Neuronal stem cell (in vitro differentiated cells): ENCODE results near the gene H2BK1.

Experiments
- DNase-seq: peaks from one replicate; pipeline ENCODE4 v3.0.0-alpha.2; 2013; ENCODE audit warnings: low spot score
- H2AFZ ChIP-seq: one replicate; pipeline ENCODE4 v1.6.1; 2013; ENCODE audit warnings: mild to moderate bottlenecking, low read length, inconsistent platforms
- H2AK5ac ChIP-seq: 2 replicates; pipeline ENCODE4 v1.6.1; 2013; ENCODE audit warnings: low read depth, mild to moderate bottlenecking, inconsistent platforms, low read length, moderate library complexity, mixed read lengths
- H2BK120ac ChIP-seq: 2 replicates; pipeline ENCODE4 v1.6.1; 2013; ENCODE audit warnings: low read depth, mild to moderate bottlenecking, inconsistent platforms, low read length, moderate library complexity, mixed read lengths
- H2BK12ac ChIP-seq: one replicate; pipeline ENCODE4 v1.6.1; 2013; ENCODE audit warnings: low read length, inconsistent platforms
- H2BK15ac ChIP-seq: 2 replicates; pipeline ENCODE4 v1.6.1; 2013; ENCODE audit warnings: mild to moderate bottlenecking, low read length, inconsistent platforms, mixed read lengths
- H2BK5ac ChIP-seq: one replicate; pipeline ENCODE4 v1.6.1; 2013; ENCODE audit warnings: inconsistent platforms, mild to moderate bottlenecking, low read length, moderate library complexity
- H3K14ac ChIP-seq: one replicate; pipeline ENCODE4 v1.6.1; 2013; ENCODE audit warnings: low read length, inconsistent platforms
- H3K18ac ChIP-seq: 2 replicates; pipeline ENCODE4 v1.6.1; 2013; ENCODE audit warnings: low read length, inconsistent platforms
- H3K23ac ChIP-seq: 2 replicates; pipeline ENCODE4 v1.6.1; 2013; ENCODE audit warnings: low read depth, mild to moderate bottlenecking, mixed read lengths, low read length, inconsistent platforms; ENCODE audit not compliant: poor library complexity
- H3K27ac ChIP-seq: replicated peaks from 3 replicates; pipeline ENCODE4 v1.5.1; 2013; ENCODE audit warnings: low read length, inconsistent platforms
- H3K27me3 ChIP-seq, 3 experiments: 2 replicates each; pipeline ENCODE4 v1.6.1; 2013; ENCODE audit warnings: low read length in 3 of 3, mild to moderate bottlenecking in 2 of 3, inconsistent platforms in 1 of 3, low read depth in 1 of 3, mixed read lengths in 1 of 3, moderate library complexity in 1 of 3; ENCODE audit not compliant: control insufficient read depth in 3 of 3, insufficient read depth in 3 of 3
- H3K36me3 ChIP-seq, 2 donors: replicated peaks in 1 of 2; 2 replicates each; pipeline ENCODE4 v1.6.1; 2013; ENCODE audit warnings: low read length in 2 of 2; ENCODE audit not compliant: control insufficient read depth in 2 of 2, insufficient read depth in 2 of 2
- H3K4ac ChIP-seq: 2 replicates; pipeline ENCODE4 v1.6.1; 2013; ENCODE audit warnings: inconsistent platforms, mild to moderate bottlenecking, low read length, moderate library complexity
- H3K4me1 ChIP-seq, 2 donors: 1 replicate in 1 of 2; 2 replicates in 1 of 2; pipeline ENCODE4 v1.6.1; 2013; ENCODE audit warnings: low read length in 2 of 2, low read depth in 1 of 2; ENCODE audit not compliant: control insufficient read depth in 2 of 2, insufficient read depth in 1 of 2
- H3K4me2 ChIP-seq: one replicate; pipeline ENCODE4 v1.6.1; 2013; ENCODE audit warnings: mild to moderate bottlenecking, low read length, inconsistent platforms; ENCODE audit not compliant: insufficient read depth, poor library complexity, severe bottlenecking
- H3K4me3 ChIP-seq, 2 donors: 2 replicates each; pipeline ENCODE4 v1.5.1; 2013; ENCODE audit warnings: low read length in 2 of 2, mild to moderate bottlenecking in 2 of 2, inconsistent platforms in 1 of 2, moderate library complexity in 1 of 2
- H3K79me1 ChIP-seq: one replicate; pipeline ENCODE4 v1.6.1; 2013; ENCODE audit warnings: low read depth, mild to moderate bottlenecking, inconsistent platforms, low read length, moderate library complexity
- H3K9ac ChIP-seq: one replicate; pipeline ENCODE4 v1.6.1; 2013; ENCODE audit warnings: mild to moderate bottlenecking, low read depth, low read length, inconsistent platforms; ENCODE audit not compliant: poor library complexity
- H3K9me3 ChIP-seq, 2 donors: replicated peaks in 1 of 2; 2 replicates each; pipeline versions ENCODE3 to v1.6.1; 2013; ENCODE audit warnings: low read length in 2 of 2, mild to moderate bottlenecking in 2 of 2, inconsistent platforms in 1 of 2, low read depth in 1 of 2, mixed read lengths in 1 of 2, moderate library complexity in 1 of 2; ENCODE audit not compliant: control insufficient read depth in 2 of 2, insufficient read depth in 1 of 2
- H4K8ac ChIP-seq: one replicate; pipeline ENCODE4 v1.6.1; 2013; ENCODE audit warnings: low read depth, mild to moderate bottlenecking, inconsistent platforms, low read length, moderate library complexity
- H4K91ac ChIP-seq: one replicate; pipeline ENCODE4 v1.6.1; 2013; ENCODE audit warnings: low read length, low read depth, mild to moderate bottlenecking, inconsistent platforms; ENCODE audit not compliant: poor library complexity
- WGBS, 2 donors: extraction: QIAGEN DNeasy Blood & Tissue Kit; methylation state at CpG; one replicate each; pipeline ENCODE4 v1.1.7; 2013; ENCODE audit warnings: missing lambda C conversion rate in 2 of 2, mixed read lengths in 1 of 2; ENCODE audit not compliant: insufficient read length in 2 of 2, insufficient replicate concordance in 1 of 2; ENCODE audit errors: extremely low coverage in 2 of 2; 5-methylcytosine and 5-hydroxymethylcytosine counted together

Gene H2BK1

GRCh38 chr7:151243408-151244195 lies 33.3 kb upstream of the H2BK1 start:
- Histone ChIP-seq H2AK5ac (peak overlapping the region; percentile 93), H3K27me3 (peaks cover 0 to 22% (median 0%) of the 10 kb centered on the region in 3 experiments), H3K36me3 (peaks cover 10 to 44% of the 10 kb centered on the region in 2 donors), H2BK5ac (peak overlapping the region; percentile 45), H3K79me1 (peaks cover 3% of the 10 kb centered on the region), H3K4me2 (peak overlapping the region; percentile 46), H3K14ac (peak overlapping the region; percentile 86), H3K4me1 (peaks cover 35 to 39% of the 10 kb centered on the region in 2 donors), H3K4me3 (no peak overlapping the region), H3K9ac (peak overlapping the region; percentile 80), H3K27ac (peak overlapping the region; percentile 5), H3K9me3 (no peaks in the 10 kb centered on the region), H2AFZ (peak overlapping the region; percentile 18), H4K8ac (no peak overlapping the region), H4K91ac (no peak overlapping the region), H2BK15ac (peak overlapping the region; percentile 80), H2BK120ac (peak overlapping the region; percentile 23), H2BK12ac (peak overlapping the region; percentile 99), H3K4ac (peak overlapping the region; percentile 70), H3K23ac (peak overlapping the region; percentile 61), H3K18ac (peak overlapping the region; percentile 93)
- DNase-seq, result peak; percentile 18
- no CpG with 5 or more reads among the region's 17 CpGs for WGBS, 2 donors

- no peak overlapping the region for H3K4ac ChIP-seq
- no peaks in the 10 kb centered on the region for H3K9me3 ChIP-seq
- H3K14ac ChIP-seq, result no peak overlapping the region
- no CpG with 5 or more reads among the region's 2 CpGs for WGBS, 2 donors
- no peak overlapping the region for H3K23ac ChIP-seq
- no peak overlapping the region for H2AK5ac ChIP-seq
- no peak overlapping the region for H3K9ac ChIP-seq
- no peak overlapping the region for H2BK5ac ChIP-seq
- DNase-seq, result no peak
- H2BK12ac ChIP-seq, result no peak overlapping the region
- H4K91ac ChIP-seq, result no peak overlapping the region
- peaks cover 13 to 50% of the 10 kb centered on the region in 2 donors for H3K36me3 ChIP-seq
- peaks cover 0 to 22% (median 0%) of the 10 kb centered on the region in 3 experiments for H3K27me3 ChIP-seq
- H2BK120ac ChIP-seq, result no peak overlapping the region
- no peak overlapping the region for H2BK15ac ChIP-seq
- H4K8ac ChIP-seq, result no peak overlapping the region
- no peak overlapping the region for H3K27ac ChIP-seq
- H3K18ac ChIP-seq, result no peak overlapping the region
- H3K4me2 ChIP-seq, result no peak overlapping the region
- no peak overlapping the region for H3K4me3 ChIP-seq
- peaks cover 35 to 39% of the 10 kb centered on the region in 2 donors for H3K4me1 ChIP-seq
- H2AFZ ChIP-seq, result no peak overlapping the region
- peaks cover 3% of the 10 kb centered on the region for H3K79me1 ChIP-seq
These were observed 32.7 kb upstream of the H2BK1 start for GRCh38 chr7:151243045-151243349.

GRCh38 chr7:151242159-151243044 lies 32.1 kb upstream of the H2BK1 start:
- H2BK5ac ChIP-seq, result no peak overlapping the region
- H3K79me1 ChIP-seq, result peaks cover 3% of the 10 kb centered on the region
- H2BK120ac ChIP-seq, result no peak overlapping the region
- peaks cover 17 to 56% of the 10 kb centered on the region in 2 donors for H3K36me3 ChIP-seq
- H3K18ac ChIP-seq, result no peak overlapping the region
- DNase-seq, result no peak
- H3K4me3 ChIP-seq, result no peak overlapping the region
- peaks cover 31 to 35% of the 10 kb centered on the region in 2 donors for H3K4me1 ChIP-seq
- H4K8ac ChIP-seq, result no peak overlapping the region
- H3K4me2 ChIP-seq, result no peak overlapping the region
- H3K27me3 ChIP-seq, result peaks cover 0 to 20% (median 0%) of the 10 kb centered on the region in 3 experiments
- no peak overlapping the region for H3K14ac ChIP-seq
- whole genome bisulfite sequencing, 2 donors, result no CpG with 5 or more reads among the region's 20 CpGs
- H4K91ac ChIP-seq, result no peak overlapping the region
- peak overlapping the region; percentile 47 for H2AK5ac ChIP-seq
- no peak overlapping the region for H2AFZ ChIP-seq
- H3K9me3 ChIP-seq, result no peaks in the 10 kb centered on the region
- no peak overlapping the region for H2BK12ac ChIP-seq
- H3K23ac ChIP-seq, result no peak overlapping the region
- no peak overlapping the region for H3K4ac ChIP-seq
- no peak overlapping the region for H2BK15ac ChIP-seq
- H3K9ac ChIP-seq, result peak overlapping the region; percentile 36
- H3K27ac ChIP-seq, result no peak overlapping the region

- Histone ChIP-seq H2BK15ac (no peak overlapping the region), H3K36me3 (peaks cover 21 to 62% of the 10 kb centered on the region in 2 donors), H3K14ac (no peak overlapping the region), H4K91ac (no peak overlapping the region), H3K18ac (no peak overlapping the region), H2AK5ac (no peak overlapping the region), H3K79me1 (peaks cover 3% of the 10 kb centered on the region), H3K27ac (no peak overlapping the region), H3K4me3 (no peak overlapping the region), H4K8ac (no peak overlapping the region), H3K4ac (no peak overlapping the region), H3K27me3 (peaks cover 0 to 19% (median 0%) of the 10 kb centered on the region in 3 experiments), H2BK5ac (no peak overlapping the region), H2BK120ac (no peak overlapping the region), H3K9me3 (no peaks in the 10 kb centered on the region), H2BK12ac (no peak overlapping the region), H3K4me2 (no peak overlapping the region), H3K23ac (no peak overlapping the region), H2AFZ (no peak overlapping the region), H3K9ac (no peak overlapping the region), H3K4me1 (peaks cover 28 to 30% of the 10 kb centered on the region in 2 donors)
- DNase-seq, result no peak
- WGBS, 2 donors, result no CpG with 5 or more reads among the region's 9 CpGs
These were observed 31.4 kb upstream of the H2BK1 start for GRCh38 chr7:151241755-151242096.
